ENCODE measurements around the gene HEPN1.
A peak's percentile ranks its signal among the peaks of the same experiment; 100 is the strongest.

The HEPN1 gene

DNA sequence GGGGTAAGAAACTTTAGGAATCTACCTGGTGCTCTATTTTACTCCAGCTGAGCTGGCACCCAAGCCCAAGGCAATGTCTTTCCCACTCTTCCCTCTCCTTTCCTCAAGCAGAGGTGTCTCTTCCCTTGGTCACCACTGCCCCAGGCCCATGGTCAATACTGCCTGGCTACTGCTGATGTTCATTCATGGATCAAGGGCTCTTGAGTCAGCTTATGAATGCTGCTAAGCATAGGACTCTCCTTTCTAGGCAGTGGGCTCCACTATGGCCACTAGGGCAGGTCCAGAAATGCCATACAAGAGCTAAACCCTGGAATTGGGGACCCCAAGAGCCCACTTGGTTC is 2.7 kb upstream of the HEPN1 start:
- H2AFZ ChIP-seq, result no peak overlapping the region
- no peak overlapping the region for H3K27ac ChIP-seq
- H3K4me2 ChIP-seq (ENCODE audit: low read length), result no peak overlapping the region
- no peak overlapping the region for H3K4me3 ChIP-seq (ENCODE audit: low read depth, low read length)
- H3K27me3 ChIP-seq (ENCODE audit: control insufficient read depth, insufficient read depth, low read length), result no peaks in the 10 kb centered on the region
- TF ChIP-seq, protein P1, sequence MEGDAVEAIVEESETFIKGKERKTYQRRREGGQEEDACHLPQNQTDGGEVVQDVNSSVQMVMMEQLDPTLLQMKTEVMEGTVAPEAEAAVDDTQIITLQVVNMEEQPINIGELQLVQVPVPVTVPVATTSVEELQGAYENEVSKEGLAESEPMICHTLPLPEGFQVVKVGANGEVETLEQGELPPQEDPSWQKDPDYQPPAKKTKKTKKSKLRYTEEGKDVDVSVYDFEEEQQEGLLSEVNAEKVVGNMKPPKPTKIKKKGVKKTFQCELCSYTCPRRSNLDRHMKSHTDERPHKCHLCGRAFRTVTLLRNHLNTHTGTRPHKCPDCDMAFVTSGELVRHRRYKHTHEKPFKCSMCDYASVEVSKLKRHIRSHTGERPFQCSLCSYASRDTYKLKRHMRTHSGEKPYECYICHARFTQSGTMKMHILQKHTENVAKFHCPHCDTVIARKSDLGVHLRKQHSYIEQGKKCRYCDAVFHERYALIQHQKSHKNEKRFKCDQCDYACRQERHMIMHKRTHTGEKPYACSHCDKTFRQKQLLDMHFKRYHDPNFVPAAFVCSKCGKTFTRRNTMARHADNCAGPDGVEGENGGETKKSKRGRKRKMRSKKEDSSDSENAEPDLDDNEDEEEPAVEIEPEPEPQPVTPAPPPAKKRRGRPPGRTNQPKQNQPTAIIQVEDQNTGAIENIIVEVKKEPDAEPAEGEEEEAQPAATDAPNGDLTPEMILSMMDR (IDR thresholded peaks at IDR 0.05), result no peak
- no peaks in the 10 kb centered on the region for H3K79me2 ChIP-seq
- no peak overlapping the region for H3K9ac ChIP-seq
- no peaks in the 10 kb centered on the region for H3K9me3 ChIP-seq (ENCODE audit: control insufficient read depth, low read length)
- H3K4me1 ChIP-seq, result no peaks in the 10 kb centered on the region
- H3K36me3 ChIP-seq (ENCODE audit: control insufficient read depth, insufficient read depth, low read length), result no peaks in the 10 kb centered on the region

DNA sequence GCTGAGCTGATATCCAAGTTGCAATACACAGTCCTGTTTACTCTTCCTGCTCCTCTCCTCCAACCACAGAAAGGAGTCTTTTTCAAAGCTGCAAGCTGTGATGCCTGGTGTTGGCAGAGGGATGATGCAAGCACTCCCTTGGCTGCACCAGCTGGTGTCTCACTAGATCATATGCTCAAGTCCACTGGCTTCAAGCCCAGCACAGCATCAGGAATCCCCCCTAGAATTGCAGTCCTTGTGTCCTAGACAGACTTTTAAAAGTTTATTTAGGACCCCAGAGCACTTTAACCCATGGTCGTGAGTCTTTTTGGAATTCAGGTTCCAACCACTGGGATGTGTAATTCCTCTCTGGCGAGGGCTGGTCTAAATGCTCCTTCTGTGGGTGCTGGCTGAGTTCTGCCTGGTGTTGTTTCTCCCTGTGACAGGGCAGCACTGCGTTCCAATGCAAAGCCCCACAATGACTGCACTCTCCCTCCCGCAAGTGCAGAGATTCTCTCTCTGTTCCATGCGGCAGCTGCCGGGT is 1.9 kb upstream of the HEPN1 start:
- H3K9ac ChIP-seq, result no peak overlapping the region
- H3K27ac ChIP-seq, result no peak overlapping the region

DNA sequence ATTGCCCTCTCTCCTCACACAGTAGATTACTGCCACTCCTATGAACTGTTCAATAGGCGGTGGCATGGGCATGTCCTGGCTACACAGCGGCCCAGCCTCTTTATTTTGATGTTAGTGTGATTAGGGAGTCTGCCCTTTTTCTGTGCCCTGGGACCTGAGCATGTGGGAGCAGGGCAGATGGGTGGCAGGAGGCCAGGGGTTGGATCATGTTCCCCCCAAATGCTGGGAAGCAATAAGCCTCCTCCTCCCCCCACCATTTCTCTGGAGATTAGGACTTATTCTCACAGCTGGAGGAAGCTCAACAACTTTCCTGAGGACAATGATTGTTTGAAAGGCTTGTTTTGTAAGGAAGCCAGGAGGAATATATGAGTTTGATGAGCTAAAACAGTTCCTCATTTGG is 848 bp downstream of the HEPN1 start:
- Histone ChIP-seq H3K4me3 (ENCODE audit: low read depth, low read length) (no peak overlapping the region), H3K4me2 (ENCODE audit: low read length) (no peak overlapping the region), H3K9me3 (ENCODE audit: control insufficient read depth, low read length) (no peaks in the 10 kb centered on the region), H2AFZ (no peak overlapping the region), H3K9ac (no peak overlapping the region), H3K36me3 (ENCODE audit: control insufficient read depth, insufficient read depth, low read length) (no peaks in the 10 kb centered on the region), H3K4me1 (no peaks in the 10 kb centered on the region), H3K27ac (no peak overlapping the region), H3K27me3 (ENCODE audit: control insufficient read depth, insufficient read depth, low read length) (no peaks in the 10 kb centered on the region), H3K79me2 (no peaks in the 10 kb centered on the region)
- TF ChIP-seq, protein P1 (IDR thresholded peaks at IDR 0.05), result no peak

More for the DNA sequence above, 1.9 kb upstream of the HEPN1 start:
- Histone ChIP-seq H2AFZ (no peak overlapping the region), H3K79me2 (no peaks in the 10 kb centered on the region), H3K9me3 (ENCODE audit: control insufficient read depth, low read length) (no peaks in the 10 kb centered on the region), H3K4me3 (ENCODE audit: low read depth, low read length) (no peak overlapping the region), H3K4me1 (no peaks in the 10 kb centered on the region), H3K4me2 (ENCODE audit: low read length) (no peak overlapping the region), H3K27me3 (ENCODE audit: control insufficient read depth, insufficient read depth, low read length) (no peaks in the 10 kb centered on the region), H3K36me3 (ENCODE audit: control insufficient read depth, insufficient read depth, low read length) (no peaks in the 10 kb centered on the region)
- TF ChIP-seq, protein P1 (IDR thresholded peaks at IDR 0.05), result no peak

DNA sequence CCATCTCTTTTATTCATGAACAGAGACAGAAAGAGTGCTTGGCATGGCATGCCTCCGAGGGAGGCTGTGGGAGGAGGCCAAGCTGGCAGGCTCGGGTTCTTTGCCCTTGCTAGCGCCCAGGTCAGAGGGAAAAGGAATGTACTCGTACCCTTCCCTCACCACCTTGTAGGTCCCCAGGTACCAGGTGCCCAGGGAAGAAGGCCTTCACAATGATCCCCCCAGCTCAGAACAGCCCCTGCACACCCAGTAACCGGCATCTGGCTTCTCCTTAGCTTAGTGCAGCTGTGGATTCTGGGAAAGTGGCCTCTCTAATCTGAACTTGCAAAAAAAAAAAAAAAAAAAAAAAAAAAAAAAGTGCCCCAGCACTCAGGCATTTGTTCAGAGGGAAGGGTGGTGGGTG is 1.3 kb downstream of the HEPN1 start:
- no peaks in the 10 kb centered on the region for H3K4me1 ChIP-seq
- H3K4me3 ChIP-seq (ENCODE audit: low read depth, low read length), result peak overlapping the region; percentile 46
- no peaks in the 10 kb centered on the region for H3K9me3 ChIP-seq (ENCODE audit: control insufficient read depth, low read length)
- H3K27me3 ChIP-seq (ENCODE audit: control insufficient read depth, insufficient read depth, low read length), result no peaks in the 10 kb centered on the region
- no peaks in the 10 kb centered on the region for H3K79me2 ChIP-seq
- H3K4me2 ChIP-seq (ENCODE audit: low read length), result peak overlapping the region; percentile 51
- TF ChIP-seq, protein P1 (IDR thresholded peaks at IDR 0.05), result no peak
- no peaks in the 10 kb centered on the region for H3K36me3 ChIP-seq (ENCODE audit: control insufficient read depth, insufficient read depth, low read length)
- no peak overlapping the region for H3K27ac ChIP-seq
- no peak overlapping the region for H2AFZ ChIP-seq
- H3K9ac ChIP-seq, result no peak overlapping the region

DNA sequence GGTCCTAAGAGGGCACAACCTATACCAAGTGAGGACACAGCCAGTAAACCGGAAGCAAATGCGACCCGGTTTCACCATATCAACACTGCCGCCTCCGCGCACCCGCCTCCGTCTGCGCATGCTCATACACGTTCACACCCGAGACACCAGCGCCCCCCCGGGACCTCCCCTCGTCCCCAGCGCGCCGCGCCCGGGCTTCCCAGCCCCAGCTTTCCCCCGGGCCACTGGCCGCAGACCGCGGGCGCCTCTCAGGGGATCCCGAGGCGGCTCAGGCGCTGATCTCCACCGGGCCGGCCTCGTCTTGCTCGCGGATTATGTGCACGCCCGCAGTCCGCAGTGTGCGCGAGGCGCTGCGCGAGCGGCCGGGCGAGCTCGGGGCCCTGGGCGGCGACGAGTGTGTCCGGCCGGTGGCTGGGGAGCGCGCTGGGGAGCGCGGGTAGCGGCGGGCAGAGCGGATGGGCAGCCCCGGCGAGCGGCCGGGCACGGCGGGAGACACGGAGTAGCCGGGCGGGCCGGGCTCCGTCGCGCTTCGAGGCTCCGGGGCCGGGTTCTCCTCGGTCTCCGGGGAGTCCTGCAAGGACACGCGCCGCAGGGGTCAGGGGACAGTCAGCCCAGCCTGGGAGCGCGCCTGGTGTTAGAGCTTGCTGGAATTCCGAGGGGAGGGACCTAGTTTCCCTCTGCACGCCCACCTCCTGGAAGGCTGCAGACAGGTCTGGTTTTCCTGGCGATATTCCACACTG is 2.0 kb downstream of the HEPN1 start:
- H3K79me2 ChIP-seq, result no peaks in the 10 kb centered on the region
- H3K36me3 ChIP-seq (ENCODE audit: control insufficient read depth, insufficient read depth, low read length), result no peaks in the 10 kb centered on the region
- peak overlapping the region; percentile 58 for H2AFZ ChIP-seq
- H3K27me3 ChIP-seq (ENCODE audit: control insufficient read depth, insufficient read depth, low read length), result no peaks in the 10 kb centered on the region
- H3K4me1 ChIP-seq, result no peaks in the 10 kb centered on the region
- H3K9me3 ChIP-seq (ENCODE audit: control insufficient read depth, low read length), result no peaks in the 10 kb centered on the region
- peak overlapping the region; percentile 46 for H3K4me3 ChIP-seq (ENCODE audit: low read depth, low read length)
- no peak overlapping the region for H3K9ac ChIP-seq
- TF ChIP-seq, protein P1 (IDR thresholded peaks at IDR 0.05), result no peak
- no peak overlapping the region for H3K27ac ChIP-seq
- peak overlapping the region; percentile 51 for H3K4me2 ChIP-seq (ENCODE audit: low read length)

Data from parathyroid adenoma (tissue), 2 donors.